ENCODE measurements around the gene SNAI3.

SNAI3 gene

DNA sequence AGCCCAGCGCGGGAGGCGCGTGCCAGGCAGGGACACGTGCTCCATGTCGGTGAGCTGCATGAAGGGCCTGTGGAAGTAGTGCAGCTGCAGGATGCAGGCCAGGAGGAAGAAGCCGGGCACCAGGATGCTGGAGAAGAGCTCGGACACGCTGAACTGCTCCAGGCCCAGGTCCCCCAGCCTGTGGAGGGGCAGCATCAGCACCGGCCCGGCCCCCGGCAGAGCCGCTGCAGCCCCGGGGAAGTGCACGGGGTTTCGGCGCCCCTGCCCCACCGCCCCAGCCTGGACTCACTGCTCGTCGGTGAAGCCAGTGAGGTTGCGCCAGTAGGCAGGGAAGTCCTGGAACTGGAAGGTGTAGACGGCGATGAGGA, 48.0 kb upstream of the SNAI3 start:
- no peak overlapping the region for H3K9ac ChIP-seq (ENCODE audit: low read length)
- no CpG with 5 or more reads among the region's 23 CpGs for WGBS (ENCODE audit: extremely low coverage, insufficient coverage, insufficient read length)
- H3K4me2 ChIP-seq (ENCODE audit: low read length) = no peak overlapping the region
- H3K4me3 ChIP-seq (ENCODE audit: low read depth, low read length) = no peak overlapping the region
- H3K4ac ChIP-seq (ENCODE audit: low read depth, low read length) = no peak overlapping the region
- H4K12ac ChIP-seq (ENCODE audit: low read depth, low read length) = no peak overlapping the region
- H3K4me1 ChIP-seq (ENCODE audit: control insufficient read depth in 1 of 2, insufficient read depth in 2 of 2, low read length in 2 of 2) = peaks cover 0 to 2% of the 10 kb centered on the region in 2 experiments
- no peaks in the 10 kb centered on the region for H3K79me1 ChIP-seq (ENCODE audit: low read length)
- no peak overlapping the region for H3K18ac ChIP-seq (ENCODE audit: low read length)
- no peak overlapping the region for H4K91ac ChIP-seq (ENCODE audit: low read depth, low read length)
- H2AFZ ChIP-seq (ENCODE audit: insufficient read depth, low read length, poor library complexity) = no peak overlapping the region
- H3K27me3 ChIP-seq (ENCODE audit: insufficient read depth, low read length) = no peaks in the 10 kb centered on the region
- H3K27ac ChIP-seq (ENCODE audit: low read depth, low read length) = no peak overlapping the region
- H2AK5ac ChIP-seq (ENCODE audit: low read length) = no peak overlapping the region
- peaks cover 2% of the 10 kb centered on the region for H3K9me3 ChIP-seq (ENCODE audit: insufficient read depth, low read depth, low read length)
- H3K14ac ChIP-seq (ENCODE audit: low read length) = no peak overlapping the region
- no peak overlapping the region for H3K23ac ChIP-seq (ENCODE audit: low read length)
- no peaks in the 10 kb centered on the region for H3K79me2 ChIP-seq (ENCODE audit: control insufficient read depth, insufficient read depth, low read length, poor library complexity)
- H3K36me3 ChIP-seq (ENCODE audit: control insufficient read depth in 1 of 2, insufficient read depth in 2 of 2, low read length in 2 of 2) = peaks cover 71 to 72% of the 10 kb centered on the region in 2 experiments
- no peak for DNase-seq
- H2BK120ac ChIP-seq (ENCODE audit: insufficient read depth, low read length, poor library complexity) = no peak overlapping the region
- no peak overlapping the region for H2BK5ac ChIP-seq (ENCODE audit: low read depth, low read length, poor library complexity)
- no peak overlapping the region for H4K8ac ChIP-seq (ENCODE audit: low read depth, low read length)
- no peak overlapping the region for H2BK12ac ChIP-seq (ENCODE audit: low read length)

DNA sequence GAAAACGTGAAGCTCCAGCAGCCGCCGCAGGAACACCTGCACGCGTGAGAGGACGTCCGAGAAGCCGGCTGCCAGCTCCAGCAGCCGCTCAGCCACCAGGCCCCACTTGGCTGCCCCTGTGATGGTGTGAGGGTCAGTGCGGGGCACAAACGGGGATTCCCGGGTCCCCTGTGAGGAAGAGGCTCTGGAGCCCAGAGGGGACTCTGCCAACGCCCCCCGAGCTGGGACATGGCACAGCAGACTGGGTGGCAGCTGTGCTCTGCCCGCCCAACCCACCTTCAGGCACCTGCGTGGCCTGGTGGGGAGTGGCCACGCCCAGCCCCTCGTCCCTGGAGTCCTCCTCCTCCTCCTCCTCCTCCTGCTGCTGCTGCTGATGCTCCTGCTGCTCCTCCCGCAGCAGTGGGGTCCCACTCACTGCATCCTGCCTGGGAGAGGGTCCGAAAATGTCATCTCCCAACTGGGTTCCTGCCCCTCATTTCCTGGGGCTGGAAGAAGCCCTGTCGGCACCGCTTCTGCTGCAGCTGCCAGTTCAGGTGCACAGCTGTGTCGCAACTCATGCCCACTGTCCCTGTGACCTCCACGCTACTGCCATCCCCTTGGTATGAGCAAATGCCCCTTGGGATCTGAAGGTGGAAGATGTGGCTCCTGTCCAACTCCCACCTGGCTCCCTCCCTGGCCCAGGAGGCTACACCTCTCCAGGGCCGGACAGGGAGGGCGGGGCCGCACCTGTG, 47.5 kb upstream of the SNAI3 start:
- Histone ChIP-seq H3K9me3 (ENCODE audit: insufficient read depth, low read depth, low read length) (peaks cover 2% of the 10 kb centered on the region), H3K36me3 (ENCODE audit: control insufficient read depth in 1 of 2, insufficient read depth in 2 of 2, low read length in 2 of 2) (peaks cover 71 to 72% of the 10 kb centered on the region in 2 experiments), H2AFZ (ENCODE audit: insufficient read depth, low read length, poor library complexity) (no peak overlapping the region), H3K79me1 (ENCODE audit: low read length) (no peaks in the 10 kb centered on the region), H3K14ac (ENCODE audit: low read length) (no peak overlapping the region), H4K91ac (ENCODE audit: low read depth, low read length) (no peak overlapping the region), H3K27ac (ENCODE audit: low read depth, low read length) (no peak overlapping the region), H2AK5ac (ENCODE audit: low read length) (no peak overlapping the region), H3K4me3 (ENCODE audit: low read depth, low read length) (no peak overlapping the region), H3K23ac (ENCODE audit: low read length) (no peak overlapping the region), H3K4ac (ENCODE audit: low read depth, low read length) (no peak overlapping the region), H2BK120ac (ENCODE audit: insufficient read depth, low read length, poor library complexity) (no peak overlapping the region), H4K8ac (ENCODE audit: low read depth, low read length) (no peak overlapping the region), H2BK5ac (ENCODE audit: low read depth, low read length, poor library complexity) (no peak overlapping the region), H4K12ac (ENCODE audit: low read depth, low read length) (no peak overlapping the region), H3K9ac (ENCODE audit: low read length) (no peak overlapping the region), H3K18ac (ENCODE audit: low read length) (no peak overlapping the region), H3K4me2 (ENCODE audit: low read length) (no peak overlapping the region), H2BK12ac (ENCODE audit: low read length) (no peak overlapping the region), H3K4me1 (ENCODE audit: control insufficient read depth in 1 of 2, insufficient read depth in 2 of 2, low read length in 2 of 2) (no peaks in the 10 kb centered on the region), H3K27me3 (ENCODE audit: insufficient read depth, low read length) (no peaks in the 10 kb centered on the region), H3K79me2 (ENCODE audit: control insufficient read depth, insufficient read depth, low read length, poor library complexity) (no peaks in the 10 kb centered on the region)
- no CpG with 5 or more reads among the region's 27 CpGs for WGBS (ENCODE audit: extremely low coverage, insufficient coverage, insufficient read length)
- DNase-seq = no peak

GRCh38 chr16:88732961-88733294, 46.6 kb upstream of the SNAI3 start:
- no peak overlapping the region for H4K91ac ChIP-seq (ENCODE audit: low read depth, low read length)
- no peak overlapping the region for H3K27ac ChIP-seq (ENCODE audit: low read depth, low read length)

DNA sequence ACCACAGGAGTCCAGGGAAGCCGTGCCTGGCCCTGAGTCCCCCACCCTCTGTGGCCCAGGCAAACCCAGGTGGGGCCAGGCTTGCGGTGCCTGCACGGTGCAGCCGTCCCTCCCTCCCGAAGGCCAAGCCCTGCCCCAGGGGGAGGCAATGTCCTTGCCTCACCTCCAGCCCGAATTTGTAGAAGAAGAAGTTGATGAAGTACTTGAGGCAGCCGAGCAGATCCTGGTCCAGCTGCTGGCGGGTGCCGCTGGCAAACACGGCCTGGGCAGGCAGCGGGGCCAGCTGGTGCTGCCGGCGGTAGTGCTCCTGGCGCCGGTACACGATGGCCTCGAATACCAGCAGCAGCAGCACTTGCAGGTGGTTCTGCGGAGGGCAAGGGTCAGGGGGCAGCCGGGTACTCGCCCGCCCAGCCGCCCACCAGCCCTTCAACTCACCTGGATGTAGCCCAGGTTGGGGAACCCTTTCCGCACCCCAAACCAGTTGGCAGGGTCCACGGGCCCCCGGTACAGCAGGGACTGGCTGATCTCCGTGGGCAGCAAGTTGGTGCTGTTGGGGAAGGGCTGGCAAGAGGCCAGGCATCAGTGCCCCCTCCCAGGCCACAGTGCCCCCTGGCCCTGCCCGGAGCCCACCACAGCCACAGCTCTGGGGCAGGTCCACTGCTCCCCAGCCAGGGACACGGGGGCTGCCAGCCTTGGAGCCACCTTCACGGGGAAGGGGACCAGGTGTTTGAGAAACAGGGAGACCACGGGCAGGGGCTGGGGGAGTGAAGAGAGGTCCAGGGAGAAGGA, 46.1 kb upstream of the SNAI3 start:
- Histone ChIP-seq H3K9me3 (ENCODE audit: insufficient read depth, low read depth, low read length) (peaks cover 2% of the 10 kb centered on the region), H4K91ac (ENCODE audit: low read depth, low read length) (no peak overlapping the region), H4K8ac (ENCODE audit: low read depth, low read length) (no peak overlapping the region), H2AFZ (ENCODE audit: insufficient read depth, low read length, poor library complexity) (no peak overlapping the region), H3K4me2 (ENCODE audit: low read length) (no peak overlapping the region), H2AK5ac (ENCODE audit: low read length) (no peak overlapping the region), H3K79me2 (ENCODE audit: control insufficient read depth, insufficient read depth, low read length, poor library complexity) (no peaks in the 10 kb centered on the region), H3K27me3 (ENCODE audit: insufficient read depth, low read length) (no peaks in the 10 kb centered on the region), H3K9ac (ENCODE audit: low read length) (no peak overlapping the region), H2BK120ac (ENCODE audit: insufficient read depth, low read length, poor library complexity) (no peak overlapping the region), H3K36me3 (ENCODE audit: control insufficient read depth in 1 of 2, insufficient read depth in 2 of 2, low read length in 2 of 2) (peaks cover 68 to 70% of the 10 kb centered on the region in 2 experiments), H3K18ac (ENCODE audit: low read length) (no peak overlapping the region), H3K4me1 (ENCODE audit: control insufficient read depth in 1 of 2, insufficient read depth in 2 of 2, low read length in 2 of 2) (peaks cover 0 to 4% of the 10 kb centered on the region in 2 experiments), H3K23ac (ENCODE audit: low read length) (no peak overlapping the region), H4K12ac (ENCODE audit: low read depth, low read length) (no peak overlapping the region), H3K14ac (ENCODE audit: low read length) (no peak overlapping the region), H3K27ac (ENCODE audit: low read depth, low read length) (no peak overlapping the region), H2BK12ac (ENCODE audit: low read length) (no peak overlapping the region), H2BK5ac (ENCODE audit: low read depth, low read length, poor library complexity) (no peak overlapping the region), H3K4ac (ENCODE audit: low read depth, low read length) (no peak overlapping the region), H3K79me1 (ENCODE audit: low read length) (no peaks in the 10 kb centered on the region), H3K4me3 (ENCODE audit: low read depth, low read length) (peak overlapping the region; percentile 22)
- DNase-seq = no peak
- no CpG with 5 or more reads among the region's 30 CpGs for WGBS (ENCODE audit: extremely low coverage, insufficient coverage, insufficient read length)

More at GRCh38 chr16:88732961-88733294, 46.6 kb upstream of the SNAI3 start:
- no peak overlapping the region for H3K14ac ChIP-seq (ENCODE audit: low read length)
- H4K8ac ChIP-seq (ENCODE audit: low read depth, low read length) = no peak overlapping the region
- no peak overlapping the region for H4K12ac ChIP-seq (ENCODE audit: low read depth, low read length)
- H2BK5ac ChIP-seq (ENCODE audit: low read depth, low read length, poor library complexity) = no peak overlapping the region
- no CpG with 5 or more reads among the region's 13 CpGs for WGBS (ENCODE audit: extremely low coverage, insufficient coverage, insufficient read length)
- peaks cover 2% of the 10 kb centered on the region for H3K9me3 ChIP-seq (ENCODE audit: insufficient read depth, low read depth, low read length)
- no peaks in the 10 kb centered on the region for H3K27me3 ChIP-seq (ENCODE audit: insufficient read depth, low read length)
- H2BK120ac ChIP-seq (ENCODE audit: insufficient read depth, low read length, poor library complexity) = no peak overlapping the region
- no peak overlapping the region for H2BK12ac ChIP-seq (ENCODE audit: low read length)
- no peaks in the 10 kb centered on the region for H3K79me1 ChIP-seq (ENCODE audit: low read length)
- DNase-seq = no peak
- no peak overlapping the region for H3K18ac ChIP-seq (ENCODE audit: low read length)
- H3K23ac ChIP-seq (ENCODE audit: low read length) = no peak overlapping the region
- no peak overlapping the region for H3K4me2 ChIP-seq (ENCODE audit: low read length)
- no peak overlapping the region for H3K4me3 ChIP-seq (ENCODE audit: low read depth, low read length)
- H2AFZ ChIP-seq (ENCODE audit: insufficient read depth, low read length, poor library complexity) = no peak overlapping the region
- H3K4ac ChIP-seq (ENCODE audit: low read depth, low read length) = no peak overlapping the region
- no peak overlapping the region for H3K9ac ChIP-seq (ENCODE audit: low read length)
- H3K36me3 ChIP-seq (ENCODE audit: control insufficient read depth in 1 of 2, insufficient read depth in 2 of 2, low read length in 2 of 2) = peaks cover 66 to 69% of the 10 kb centered on the region in 2 experiments
- no peaks in the 10 kb centered on the region for H3K79me2 ChIP-seq (ENCODE audit: control insufficient read depth, insufficient read depth, low read length, poor library complexity)
- H3K4me1 ChIP-seq (ENCODE audit: control insufficient read depth in 1 of 2, insufficient read depth in 2 of 2, low read length in 2 of 2) = peaks cover 0 to under 1% of the 10 kb centered on the region in 2 experiments
- no peak overlapping the region for H2AK5ac ChIP-seq (ENCODE audit: low read length)
